GM12875 (cell line): ENCODE data around the gene BPIFB1.

Source experiments
- H3K4me3 ChIP-seq: one replicate; pipeline ENCODE4 v1.5.1; 2011; ENCODE audit warnings: low read depth, low read length, control low read depth
- TF ChIP-seq, protein P1 (sequence below): IDR thresholded peaks from 2 replicates; pipeline ENCODE4 v1.5.1; 2011; ENCODE audit warnings: low read depth, mild to moderate bottlenecking, control low read depth, inconsistent platforms, low read length, moderate library complexity, borderline replicate concordance; ENCODE audit not compliant: insufficient read depth

Gene BPIFB1

GRCh38 chr20:33305589-33306057 lies 22.6 kb downstream of the BPIFB1 start:
- H3K4me3 ChIP-seq, result no peak overlapping the region
- TF ChIP-seq, protein P1, sequence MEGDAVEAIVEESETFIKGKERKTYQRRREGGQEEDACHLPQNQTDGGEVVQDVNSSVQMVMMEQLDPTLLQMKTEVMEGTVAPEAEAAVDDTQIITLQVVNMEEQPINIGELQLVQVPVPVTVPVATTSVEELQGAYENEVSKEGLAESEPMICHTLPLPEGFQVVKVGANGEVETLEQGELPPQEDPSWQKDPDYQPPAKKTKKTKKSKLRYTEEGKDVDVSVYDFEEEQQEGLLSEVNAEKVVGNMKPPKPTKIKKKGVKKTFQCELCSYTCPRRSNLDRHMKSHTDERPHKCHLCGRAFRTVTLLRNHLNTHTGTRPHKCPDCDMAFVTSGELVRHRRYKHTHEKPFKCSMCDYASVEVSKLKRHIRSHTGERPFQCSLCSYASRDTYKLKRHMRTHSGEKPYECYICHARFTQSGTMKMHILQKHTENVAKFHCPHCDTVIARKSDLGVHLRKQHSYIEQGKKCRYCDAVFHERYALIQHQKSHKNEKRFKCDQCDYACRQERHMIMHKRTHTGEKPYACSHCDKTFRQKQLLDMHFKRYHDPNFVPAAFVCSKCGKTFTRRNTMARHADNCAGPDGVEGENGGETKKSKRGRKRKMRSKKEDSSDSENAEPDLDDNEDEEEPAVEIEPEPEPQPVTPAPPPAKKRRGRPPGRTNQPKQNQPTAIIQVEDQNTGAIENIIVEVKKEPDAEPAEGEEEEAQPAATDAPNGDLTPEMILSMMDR, result no peak

DNA sequence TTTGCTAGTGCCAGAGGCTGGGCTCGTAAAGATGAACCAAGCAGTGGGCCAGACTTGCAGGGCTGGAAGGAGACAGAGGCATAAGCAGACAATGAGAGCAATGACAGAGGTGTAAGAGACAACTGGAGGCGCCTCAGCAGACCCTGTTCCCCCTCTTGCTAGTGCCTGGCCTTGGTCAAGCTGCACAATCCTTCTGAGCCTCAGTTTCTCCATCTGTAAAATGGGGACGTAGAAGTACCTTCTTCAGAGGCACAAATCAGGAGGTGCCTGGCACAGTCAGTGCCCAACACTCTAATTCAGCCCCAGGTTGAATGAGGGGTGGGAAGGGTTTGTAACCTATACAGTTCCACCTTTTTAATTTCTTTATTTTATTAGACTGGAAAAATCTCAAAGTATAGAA lies 23.2 kb downstream of the BPIFB1 start:
- no peak overlapping the region for H3K4me3 ChIP-seq
- TF ChIP-seq, protein P1, result no peak

GRCh38 chr20:33306807-33307206 lies 23.8 kb downstream of the BPIFB1 start:
- TF ChIP-seq, protein P1, result no peak
- no peak overlapping the region for H3K4me3 ChIP-seq

DNA sequence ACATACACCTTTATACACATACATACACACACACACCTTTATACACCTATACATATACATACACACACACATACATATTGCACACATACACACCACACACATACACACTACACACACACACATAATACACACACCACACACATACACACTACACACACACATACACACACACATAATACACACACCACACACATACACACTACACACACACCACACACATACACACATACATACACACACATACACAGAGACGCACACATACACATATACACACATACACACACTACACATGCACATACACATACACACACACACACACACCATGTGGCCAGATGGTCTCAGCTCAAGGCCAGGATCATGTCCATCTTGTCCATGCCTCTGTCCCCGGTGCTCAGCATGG lies 25.7 kb downstream of the BPIFB1 start:
- TF ChIP-seq, protein P1, result no peak
- H3K4me3 ChIP-seq, result no peak overlapping the region

- no peak overlapping the region for H3K4me3 ChIP-seq
- TF ChIP-seq, protein P1, result no peak
These were observed 26.6 kb downstream of the BPIFB1 start for GRCh38 chr20:33309631-33310030.

DNA sequence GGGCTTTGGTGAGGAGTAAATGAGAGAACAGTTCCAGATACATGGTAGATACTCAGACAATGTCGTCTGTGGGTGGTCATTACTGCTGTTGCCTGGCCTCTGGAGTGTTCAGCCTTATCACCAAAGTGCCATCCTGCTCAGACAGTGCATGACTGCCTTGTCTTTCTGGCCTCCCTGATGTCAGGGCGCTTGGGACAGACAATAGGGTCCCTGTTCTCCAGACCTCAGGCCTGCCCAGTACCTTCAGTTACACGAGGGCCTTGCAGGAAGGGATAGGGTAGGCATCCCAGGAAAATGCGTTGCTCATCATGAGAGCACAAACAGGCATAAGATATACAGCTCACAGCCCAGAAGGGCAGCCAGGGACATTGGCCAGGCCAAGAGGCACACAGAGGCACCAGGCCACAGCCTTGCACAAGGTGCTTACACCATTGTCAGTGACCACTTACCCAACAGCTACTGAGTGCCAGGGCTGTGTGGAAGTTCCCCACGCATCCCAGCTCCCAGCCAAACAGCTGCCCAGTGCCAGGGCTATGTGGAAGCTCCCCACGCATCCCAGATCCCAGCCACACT lies 27.4 kb downstream of the BPIFB1 start:
- H3K4me3 ChIP-seq, result no peak overlapping the region
- TF ChIP-seq, protein P1, result no peak

GRCh38 chr20:33311011-33311410 lies 28.0 kb downstream of the BPIFB1 start:
- TF ChIP-seq, protein P1, result no peak
- H3K4me3 ChIP-seq, result no peak overlapping the region
